Karpas-422 (cell line): ENCODE data around the gene TMTC1. TPM values are rescaled to one million over a fixed set of nuclear protein-coding genes. Genes with fewer than 3 reads are reported as not detected.

Source experiments
- DNase-seq: peaks from one replicate; pipeline ENCODE4 v3.0.0-alpha.2; 2015
- H2AFZ ChIP-seq: fragments of 200-600 bp; sonication (generic); 2 replicates; pipeline ENCODE4 v1.6.1; 2014; ENCODE audit warnings: antibody characterized with exemption, low read length, mixed read lengths
- H3K27ac ChIP-seq: fragments of 200-600 bp; sonication (generic); 2 replicates; pipeline ENCODE4 v1.5.1; 2014; ENCODE audit warnings: mild to moderate bottlenecking, low read length, moderate library complexity
- H3K27me3 ChIP-seq: fragments of 200-600 bp; sonication (generic); 2 replicates; pipeline ENCODE4 v1.6.1; 2014; ENCODE audit warnings: low read length, mixed read lengths
- H3K36me3 ChIP-seq: fragments of 200-600 bp; sonication (generic); 2 replicates; pipeline ENCODE4 v1.6.1; 2014; ENCODE audit warnings: low read length, mixed read lengths; ENCODE audit not compliant: insufficient read depth
- H3K4me1 ChIP-seq: fragments of 200-600 bp; sonication (generic); 2 replicates; pipeline ENCODE4 v1.6.1; 2014; ENCODE audit warnings: mild to moderate bottlenecking, low read length, mixed read lengths
- H3K4me2 ChIP-seq: fragments of 200-600 bp; sonication (generic); 2 replicates; pipeline ENCODE4 v1.6.1; 2014; ENCODE audit warnings: low read length, low read depth, mild to moderate bottlenecking; ENCODE audit not compliant: poor library complexity, severe bottlenecking
- H3K4me3 ChIP-seq: fragments of 200-600 bp; sonication (generic); 2 replicates; pipeline ENCODE4 v1.5.1; 2014; ENCODE audit warnings: mild to moderate bottlenecking, antibody characterized with exemption, low read length, mixed read lengths
- H3K79me2 ChIP-seq: fragments of 200-600 bp; sonication (generic); 2 replicates; pipeline ENCODE4 v1.6.1; 2014; ENCODE audit warnings: mild to moderate bottlenecking, low read length, mixed read lengths
- H3K9ac ChIP-seq: fragments of 200-600 bp; sonication (generic); 2 replicates; pipeline ENCODE4 v1.6.0; 2014; ENCODE audit warnings: low read length
- H3K9me2 ChIP-seq: fragments of 200-600 bp; sonication (generic), shearing (Covaris generic); replicated peaks from 2 replicates; pipeline ENCODE4 v1.6.0; 2014; ENCODE audit warnings: mild to moderate bottlenecking, low read length, moderate library complexity; ENCODE audit not compliant: insufficient read depth
- H3K9me3 ChIP-seq: fragments of 300-700, 200-600 bp; sonication (generic); 2 replicates; pipeline ENCODE4 v1.6.1; 2014; ENCODE audit warnings: low read length, mixed read lengths
- H4K20me1 ChIP-seq: fragments of 200-600 bp; sonication (generic); 2 replicates; pipeline ENCODE4 v1.6.1; 2014; ENCODE audit warnings: mild to moderate bottlenecking, antibody characterized with exemption, low read length, low read depth; ENCODE audit not compliant: insufficient read depth
- total RNA-seq: library from RNA; depleted of rRNA; stranded (reverse); fragments of >200 nt; shearing (Covaris generic); gene quantifications from 2 replicates; pipeline ENCODE4 v1.2.3, GENCODE V29; 2014; ENCODE audit warnings: low replicate concordance

Gene TMTC1
- total RNA-seq, 1 experiment from 2014 or later: not detected

DNA sequence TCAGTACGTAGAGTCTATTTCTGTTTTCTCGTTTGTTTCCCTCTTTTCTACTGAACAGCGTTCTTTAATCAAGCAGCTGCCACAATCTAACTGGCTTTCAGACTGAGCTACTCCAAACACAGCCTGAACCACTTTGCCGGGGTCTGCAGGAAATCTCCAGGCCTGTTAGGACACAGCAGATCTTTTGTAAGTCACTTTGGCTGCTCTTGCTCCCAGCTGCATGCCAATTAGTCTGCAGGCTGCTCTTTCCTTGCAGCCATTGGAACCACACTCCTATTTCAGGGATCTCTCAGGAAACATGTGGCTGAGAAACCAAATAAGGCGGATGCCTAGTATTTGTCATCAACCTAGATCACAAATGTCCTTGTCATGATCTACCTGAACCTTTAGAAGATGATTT lies 73.6 kb downstream of the TMTC1 start:
- no peak overlapping the region for H3K4me2 ChIP-seq
- H3K27me3 ChIP-seq: no peaks in the 10 kb centered on the region
- H3K36me3 ChIP-seq: no peaks in the 10 kb centered on the region
- peak; percentile 2 for DNase-seq
- no peaks in the 10 kb centered on the region for H4K20me1 ChIP-seq
- H3K9ac ChIP-seq: no peak overlapping the region
- H3K79me2 ChIP-seq: no peaks in the 10 kb centered on the region
- no peak overlapping the region for H3K27ac ChIP-seq
- H3K9me2 ChIP-seq: no peaks in the 10 kb centered on the region
- H2AFZ ChIP-seq: no peak overlapping the region
- no peaks in the 10 kb centered on the region for H3K4me1 ChIP-seq
- no peaks in the 10 kb centered on the region for H3K9me3 ChIP-seq
- H3K4me3 ChIP-seq: no peak overlapping the region

DNA sequence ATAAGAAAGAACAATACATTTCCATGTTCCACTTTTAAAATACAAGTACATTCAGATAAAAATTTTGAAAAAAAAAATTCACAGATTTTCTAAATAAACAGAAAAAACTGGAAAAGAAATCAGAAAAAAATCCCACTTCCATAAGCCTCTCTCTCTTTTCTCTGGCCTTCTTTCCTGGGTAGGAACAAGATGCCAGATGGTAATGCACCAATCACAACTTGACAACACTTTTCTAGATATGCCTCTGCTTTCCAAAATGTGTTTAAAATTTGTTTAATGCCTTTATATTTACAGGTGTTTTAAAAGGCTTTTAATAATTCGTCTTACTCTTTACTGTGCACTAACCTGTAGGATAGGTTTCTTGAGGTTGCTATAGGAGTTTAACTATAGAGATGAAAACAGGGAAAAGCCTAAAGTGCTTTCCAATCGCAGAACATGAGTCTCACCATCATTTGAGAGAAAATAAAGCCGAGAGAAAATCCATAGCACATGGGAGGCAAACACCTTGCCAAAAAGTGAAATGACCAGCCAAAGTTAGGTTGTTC lies 74.2 kb downstream of the TMTC1 start:
- Histone ChIP-seq H2AFZ (no peak overlapping the region), H3K27ac (no peak overlapping the region), H3K36me3 (no peaks in the 10 kb centered on the region), H3K9ac (no peak overlapping the region), H4K20me1 (no peaks in the 10 kb centered on the region), H3K9me3 (no peaks in the 10 kb centered on the region), H3K27me3 (no peaks in the 10 kb centered on the region), H3K4me1 (no peaks in the 10 kb centered on the region), H3K4me3 (no peak overlapping the region), H3K79me2 (no peaks in the 10 kb centered on the region), H3K9me2 (no peaks in the 10 kb centered on the region), H3K4me2 (no peak overlapping the region)
- DNase-seq: peak; percentile 27

- H3K4me1 ChIP-seq: no peaks in the 10 kb centered on the region
- H3K9me3 ChIP-seq: no peaks in the 10 kb centered on the region
- H3K27me3 ChIP-seq: no peaks in the 10 kb centered on the region
- DNase-seq: no peak
- H3K36me3 ChIP-seq: no peaks in the 10 kb centered on the region
- H3K9me2 ChIP-seq: no peaks in the 10 kb centered on the region
- no peak overlapping the region for H3K4me3 ChIP-seq
- H3K27ac ChIP-seq: no peak overlapping the region
- no peak overlapping the region for H2AFZ ChIP-seq
- no peak overlapping the region for H3K9ac ChIP-seq
- H3K79me2 ChIP-seq: no peaks in the 10 kb centered on the region
- H3K4me2 ChIP-seq: no peak overlapping the region
- H4K20me1 ChIP-seq: no peaks in the 10 kb centered on the region
These were observed 74.7 kb downstream of the TMTC1 start for GRCh38 chr12:29709054-29709453.

GRCh38 chr12:29707846-29708245 lies 75.9 kb downstream of the TMTC1 start:
- H3K4me2 ChIP-seq: no peak overlapping the region
- no peak overlapping the region for H3K4me3 ChIP-seq
- no peaks in the 10 kb centered on the region for H4K20me1 ChIP-seq
- H3K27me3 ChIP-seq: no peaks in the 10 kb centered on the region
- no peak overlapping the region for H3K9ac ChIP-seq
- no peaks in the 10 kb centered on the region for H3K79me2 ChIP-seq
- no peaks in the 10 kb centered on the region for H3K9me3 ChIP-seq
- no peak overlapping the region for H3K27ac ChIP-seq
- no peaks in the 10 kb centered on the region for H3K4me1 ChIP-seq
- no peaks in the 10 kb centered on the region for H3K9me2 ChIP-seq
- no peak for DNase-seq
- H2AFZ ChIP-seq: no peak overlapping the region
- H3K36me3 ChIP-seq: no peaks in the 10 kb centered on the region

- peak; percentile 14 for DNase-seq
- no peak overlapping the region for H3K27ac ChIP-seq
- no peak overlapping the region for H3K4me3 ChIP-seq
- no peaks in the 10 kb centered on the region for H3K4me1 ChIP-seq
- H4K20me1 ChIP-seq: no peaks in the 10 kb centered on the region
- no peak overlapping the region for H3K4me2 ChIP-seq
- no peaks in the 10 kb centered on the region for H3K36me3 ChIP-seq
- no peak overlapping the region for H3K9ac ChIP-seq
- no peaks in the 10 kb centered on the region for H3K27me3 ChIP-seq
- H2AFZ ChIP-seq: no peak overlapping the region
- H3K9me3 ChIP-seq: no peaks in the 10 kb centered on the region
- no peaks in the 10 kb centered on the region for H3K79me2 ChIP-seq
- no peaks in the 10 kb centered on the region for H3K9me2 ChIP-seq
These were observed 77.4 kb downstream of the TMTC1 start for GRCh38 chr12:29706311-29706710.

- no peaks in the 10 kb centered on the region for H3K9me2 ChIP-seq
- H2AFZ ChIP-seq: no peak overlapping the region
- H3K27me3 ChIP-seq: no peaks in the 10 kb centered on the region
- no peaks in the 10 kb centered on the region for H3K79me2 ChIP-seq
- H3K4me2 ChIP-seq: no peak overlapping the region
- no peaks in the 10 kb centered on the region for H3K36me3 ChIP-seq
- no peak overlapping the region for H3K27ac ChIP-seq
- H3K9ac ChIP-seq: no peak overlapping the region
- H3K9me3 ChIP-seq: no peaks in the 10 kb centered on the region
- no peak overlapping the region for H3K4me3 ChIP-seq
- H3K4me1 ChIP-seq: no peaks in the 10 kb centered on the region
- no peak for DNase-seq
- no peaks in the 10 kb centered on the region for H4K20me1 ChIP-seq
These were observed 80.2 kb downstream of the TMTC1 start for GRCh38 chr12:29703528-29703927.

GRCh38 chr12:29702972-29703371 lies 80.8 kb downstream of the TMTC1 start:
- no peak overlapping the region for H3K4me2 ChIP-seq

DNA sequence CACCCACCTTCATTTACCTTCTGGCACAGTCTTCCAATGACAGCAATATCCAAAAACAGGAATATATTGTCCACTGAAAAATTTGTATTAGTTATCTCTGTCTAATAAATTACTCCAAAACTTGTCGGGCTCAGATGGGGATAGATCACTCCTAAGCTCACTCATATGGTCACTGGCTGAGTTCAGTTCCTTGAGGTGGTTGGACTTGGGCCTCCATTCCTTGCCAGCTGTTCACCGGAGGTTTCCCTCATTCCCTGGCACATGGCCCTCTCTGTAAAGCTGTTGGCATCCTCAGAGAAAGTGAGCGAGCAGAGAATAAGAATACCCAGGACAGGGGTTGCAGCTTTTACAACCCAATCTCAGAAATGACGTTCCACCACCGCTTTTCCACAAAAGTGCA lies 81.5 kb downstream of the TMTC1 start:
- Histone ChIP-seq H3K9ac (no peak overlapping the region), H3K9me2 (no peaks in the 10 kb centered on the region), H3K9me3 (no peaks in the 10 kb centered on the region), H3K4me2 (no peak overlapping the region), H4K20me1 (no peaks in the 10 kb centered on the region), H3K4me3 (no peak overlapping the region), H3K36me3 (no peaks in the 10 kb centered on the region), H3K27me3 (no peaks in the 10 kb centered on the region), H3K27ac (no peak overlapping the region), H3K4me1 (no peaks in the 10 kb centered on the region), H2AFZ (no peak overlapping the region), H3K79me2 (no peaks in the 10 kb centered on the region)
- no peak for DNase-seq

More at GRCh38 chr12:29702972-29703371, 80.8 kb downstream of the TMTC1 start:
- Histone ChIP-seq H3K9ac (no peak overlapping the region), H3K36me3 (no peaks in the 10 kb centered on the region), H4K20me1 (no peaks in the 10 kb centered on the region), H3K27me3 (no peaks in the 10 kb centered on the region), H3K79me2 (no peaks in the 10 kb centered on the region), H3K9me3 (no peaks in the 10 kb centered on the region), H3K27ac (no peak overlapping the region), H3K4me3 (no peak overlapping the region), H2AFZ (no peak overlapping the region), H3K4me1 (no peaks in the 10 kb centered on the region), H3K9me2 (no peaks in the 10 kb centered on the region)
- DNase-seq: no peak
